HG03103 (cell line): ENCODE results near the gene ULK4.
"Not testable (repeated sequence)": the region's sequence is repeated elsewhere in the genome, so short reads cannot be mapped to it uniquely, and the experiment has no call there.

Experiments used
- ATAC-seq: cut with Tn5 transposase; IDR thresholded peaks from one replicate; pipeline ENCODE4 v1.9.1; 2021; ENCODE audit warnings: low read depth; ENCODE audit not compliant: unreplicated experiment

The ULK4 gene

GRCh38 chr3:41961751-41962679, at the start of gene ULK4:
Gene ULK4 (minus strand): TSS chr3:41962103. CDS start chr3:41954759, 7,344 bp downstream.
- ATAC-seq = peak; percentile 92

GRCh38 chr3:42010530-42010929, 48.6 kb upstream of the ULK4 start:
- no peak for ATAC-seq

- no peak for ATAC-seq
Measured at GRCh38 chr3:42009456-42009855, 47.6 kb upstream of the ULK4 start.

GRCh38 chr3:42007785-42008184, 45.9 kb upstream of the ULK4 start:
- no peak for ATAC-seq

- no peak for ATAC-seq
Measured at GRCh38 chr3:42005401-42005800, 43.5 kb upstream of the ULK4 start.

- ATAC-seq = no peak
Measured at GRCh38 chr3:42002790-42003189, 40.9 kb upstream of the ULK4 start.

- ATAC-seq = no peak
Measured at GRCh38 chr3:42001777-42002176, 39.9 kb upstream of the ULK4 start.

GRCh38 chr3:41999909-42000308, 38.0 kb upstream of the ULK4 start:
- no peak for ATAC-seq

- no peak for ATAC-seq
Measured at GRCh38 chr3:41997702-41998550, 36.0 kb upstream of the ULK4 start.

- ATAC-seq = no peak
Measured at GRCh38 chr3:41991437-41991836, 29.5 kb upstream of the ULK4 start.

- no peak for ATAC-seq
Measured at GRCh38 chr3:41989518-41989917, 27.6 kb upstream of the ULK4 start.

GRCh38 chr3:41987627-41988026, 25.7 kb upstream of the ULK4 start:
- no peak for ATAC-seq

GRCh38 chr3:41986561-41986960, 24.7 kb upstream of the ULK4 start:
- no peak for ATAC-seq

- ATAC-seq = no peak
Measured at GRCh38 chr3:41985018-41985417, 23.1 kb upstream of the ULK4 start.

GRCh38 chr3:41983091-41983490, 21.2 kb upstream of the ULK4 start:
- ATAC-seq = not testable (repeated sequence)

GRCh38 chr3:41977401-41977800, 15.5 kb upstream of the ULK4 start:
- ATAC-seq = not testable (repeated sequence)

GRCh38 chr3:41975416-41976103, 13.7 kb upstream of the ULK4 start:
- ATAC-seq = no peak

- no peak for ATAC-seq
Measured at GRCh38 chr3:41974223-41974622, 12.3 kb upstream of the ULK4 start.

- ATAC-seq = no peak
Measured at GRCh38 chr3:41972802-41973201, 10.9 kb upstream of the ULK4 start.

GRCh38 chr3:41966206-41966605, 4.3 kb upstream of the ULK4 start:
- no peak for ATAC-seq

GRCh38 chr3:41963823-41964222, 1.9 kb upstream of the ULK4 start:
- ATAC-seq = no peak
